ENCODE data around the gene CCDC57. TPM values are rescaled to one million over a fixed set of nuclear protein-coding genes. Genes with fewer than 3 reads are reported as not detected.

The CCDC57 gene
- total and polyA plus RNA-seq, 12 donors = 7.0 to 34.5 (median 10.7) TPM

DNA sequence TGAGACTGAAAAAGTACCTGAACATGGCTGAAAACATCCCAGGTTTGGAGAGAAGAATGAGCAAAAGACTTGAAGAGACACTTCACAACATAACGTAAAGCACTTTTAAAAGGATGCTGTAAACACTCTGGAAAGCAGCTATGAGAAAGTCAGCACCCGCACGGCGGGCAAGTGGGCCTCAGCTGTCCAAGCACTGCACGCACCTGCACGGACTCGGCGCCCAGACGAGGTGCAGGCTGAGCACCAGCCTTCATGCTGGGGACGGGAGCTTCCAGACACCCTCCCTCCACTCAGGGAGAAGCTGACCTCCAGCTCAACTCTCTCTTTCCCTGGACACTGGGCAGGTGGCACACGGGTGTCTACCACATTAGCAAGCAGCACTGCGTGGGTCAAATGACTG is 13.1 kb downstream of the CCDC57 start:
- Histone ChIP-seq H3K4me1 (peaks cover 0 to 11% (median 4%) of the 10 kb centered on the region in 9 donors), H3K36me3 (peaks cover 0 to 52% (median 10%) of the 10 kb centered on the region in 9 donors), H3K27ac (no peak overlapping the region), H3K4me3 (no peak overlapping the region), H3K27me3 (no peaks in the 10 kb centered on the region), H3K9me3 (no peaks in the 10 kb centered on the region)
- ATAC-seq (no peak), DNase-seq (no peak)
- intact Hi-C loops (cut with DNase I) = no loop called here
- TF ChIP-seq, protein P1, sequence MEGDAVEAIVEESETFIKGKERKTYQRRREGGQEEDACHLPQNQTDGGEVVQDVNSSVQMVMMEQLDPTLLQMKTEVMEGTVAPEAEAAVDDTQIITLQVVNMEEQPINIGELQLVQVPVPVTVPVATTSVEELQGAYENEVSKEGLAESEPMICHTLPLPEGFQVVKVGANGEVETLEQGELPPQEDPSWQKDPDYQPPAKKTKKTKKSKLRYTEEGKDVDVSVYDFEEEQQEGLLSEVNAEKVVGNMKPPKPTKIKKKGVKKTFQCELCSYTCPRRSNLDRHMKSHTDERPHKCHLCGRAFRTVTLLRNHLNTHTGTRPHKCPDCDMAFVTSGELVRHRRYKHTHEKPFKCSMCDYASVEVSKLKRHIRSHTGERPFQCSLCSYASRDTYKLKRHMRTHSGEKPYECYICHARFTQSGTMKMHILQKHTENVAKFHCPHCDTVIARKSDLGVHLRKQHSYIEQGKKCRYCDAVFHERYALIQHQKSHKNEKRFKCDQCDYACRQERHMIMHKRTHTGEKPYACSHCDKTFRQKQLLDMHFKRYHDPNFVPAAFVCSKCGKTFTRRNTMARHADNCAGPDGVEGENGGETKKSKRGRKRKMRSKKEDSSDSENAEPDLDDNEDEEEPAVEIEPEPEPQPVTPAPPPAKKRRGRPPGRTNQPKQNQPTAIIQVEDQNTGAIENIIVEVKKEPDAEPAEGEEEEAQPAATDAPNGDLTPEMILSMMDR (IDR thresholded peaks at IDR 0.05) = no peak
- 89 to 94% methylated on average over 12 of the region's 12 CpGs for WGBS, 2 donors

DNA sequence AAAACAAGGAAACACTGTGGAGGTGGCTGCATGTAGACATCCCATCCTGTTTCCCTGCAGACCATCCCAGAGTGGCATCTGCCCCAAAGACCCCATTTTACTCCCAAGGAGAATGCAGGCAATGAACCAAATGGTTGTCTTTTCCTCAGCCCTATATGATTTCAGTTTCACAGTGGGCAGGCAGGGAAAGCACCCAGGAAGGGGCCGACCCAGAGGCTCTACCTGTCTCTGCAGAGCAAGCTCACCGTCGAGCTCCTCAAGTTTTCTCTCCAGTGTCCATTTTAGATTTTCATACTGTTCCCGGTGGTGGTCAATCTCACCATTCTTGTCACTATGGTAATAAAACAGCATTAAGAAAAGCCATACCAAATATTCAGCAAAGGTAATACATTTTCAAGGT is 14.6 kb downstream of the CCDC57 start:
- WGBS, 2 donors = 95% methylated on average over 4 of the region's 4 CpGs
- intact Hi-C loops (cut with DNase I) = no loop called here
- H3K27me3 ChIP-seq = no peaks in the 10 kb centered on the region
- ATAC-seq = no peak
- H3K4me3 ChIP-seq = no peak overlapping the region
- peaks cover 0 to 66% (median 17%) of the 10 kb centered on the region in 9 donors for H3K36me3 ChIP-seq
- H3K27ac ChIP-seq = no peak overlapping the region
- no peaks in the 10 kb centered on the region for H3K9me3 ChIP-seq
- TF ChIP-seq, protein P1 (IDR thresholded peaks at IDR 0.05) = no peak
- peaks cover 0 to 11% (median 5%) of the 10 kb centered on the region in 9 donors for H3K4me1 ChIP-seq
- no peak for DNase-seq

DNA sequence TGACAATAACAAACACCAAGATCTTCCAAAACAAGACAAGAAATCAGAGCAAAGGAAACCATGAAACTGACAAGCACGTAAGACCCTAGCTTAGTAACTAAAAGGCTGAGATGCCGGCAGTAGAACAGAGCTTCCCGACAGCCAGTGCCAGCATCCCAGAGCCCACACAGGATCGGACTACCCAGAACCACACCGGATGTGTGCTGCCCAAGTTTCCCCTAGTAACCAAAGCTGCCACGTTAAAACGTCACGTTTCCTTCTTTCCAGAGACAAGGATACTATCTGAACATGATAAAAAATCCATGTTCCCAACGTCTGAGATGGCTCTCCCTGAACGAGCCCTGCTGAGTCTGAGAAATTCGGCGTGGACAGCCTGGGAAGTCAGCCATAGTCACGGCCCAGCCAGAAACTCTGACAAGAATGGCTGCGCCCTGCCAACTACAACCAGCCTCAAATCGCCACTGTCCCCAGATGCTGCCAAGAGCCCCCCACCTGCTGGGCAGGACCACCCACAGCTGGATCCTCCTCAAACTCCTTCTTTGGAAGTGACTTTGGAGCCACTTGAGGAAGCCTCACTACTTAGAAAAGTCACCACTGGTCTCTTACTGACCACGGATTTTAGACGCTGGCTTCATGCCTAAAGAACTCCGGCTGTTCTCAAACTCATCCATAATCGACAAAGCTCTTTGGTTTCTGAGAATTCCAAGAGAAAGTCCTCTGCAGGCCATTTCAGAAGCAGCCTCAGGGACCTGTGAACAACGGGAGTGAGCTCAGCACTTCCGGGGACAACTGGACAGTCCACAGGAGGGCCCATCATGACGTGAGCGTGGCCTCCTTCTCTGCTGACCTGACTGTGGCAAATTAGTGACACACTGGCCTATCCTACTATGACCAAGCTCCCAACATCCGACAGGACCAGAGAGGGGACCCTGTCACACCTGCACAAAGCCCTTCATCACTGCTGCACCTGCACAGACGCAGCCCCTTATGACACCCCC is 16.7 kb downstream of the CCDC57 start:
- ATAC-seq (peak; percentile 23 to 71 (median 54)), DNase-seq (no peak)
- Histone ChIP-seq H3K27me3 (no peaks in the 10 kb centered on the region), H3K4me1 (peaks cover 0 to 11% (median 5%) of the 10 kb centered on the region in 9 donors), H3K27ac (peak overlapping the region in 8 of 10 donors; percentile 5 to 53 (median 44)), H3K9me3 (no peaks in the 10 kb centered on the region), H3K4me3 (no peak overlapping the region), H3K36me3 (peaks cover 0 to 81% (median 17%) of the 10 kb centered on the region in 9 donors)
- TF ChIP-seq, protein P1 (IDR thresholded peaks at IDR 0.05) = no peak
- 71 to 72% methylated on average over 25 of the region's 25 CpGs for WGBS, 2 donors
- intact Hi-C loops (cut with DNase I) = no loop called here

DNA sequence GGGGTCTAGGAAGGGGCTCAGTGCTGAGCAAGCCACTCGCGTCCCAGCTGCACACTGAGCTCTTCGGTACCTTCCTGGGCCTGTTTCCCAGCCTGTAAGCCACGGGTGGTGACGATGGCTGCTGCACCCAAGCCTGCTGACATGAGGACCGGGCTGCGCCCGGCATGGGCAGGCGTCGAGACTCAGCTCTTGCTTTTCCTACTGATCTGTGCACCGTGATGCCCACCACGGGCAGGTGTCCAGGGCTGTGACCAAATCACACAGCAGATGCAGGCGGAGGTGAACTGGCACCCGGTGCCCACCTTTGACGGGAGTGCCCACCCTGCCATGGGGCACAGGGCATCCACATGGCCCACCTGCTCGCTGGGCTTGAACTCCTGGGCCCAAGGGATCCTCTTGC is 17.9 kb downstream of the CCDC57 start:
- TF ChIP-seq, protein P1 (IDR thresholded peaks at IDR 0.05) = no peak

More for the DNA sequence above, 17.9 kb downstream of the CCDC57 start:
- no peak overlapping the region for H3K4me3 ChIP-seq
- ATAC-seq (no peak), DNase-seq (no peak)
- H3K9me3 ChIP-seq = no peaks in the 10 kb centered on the region
- 98% methylated on average over 16 of the region's 16 CpGs for WGBS, 2 donors
- H3K27me3 ChIP-seq = no peaks in the 10 kb centered on the region
- H3K4me1 ChIP-seq = peaks cover 0 to 11% (median 5%) of the 10 kb centered on the region in 9 donors
- H3K36me3 ChIP-seq = peaks cover 0 to 76% (median 16%) of the 10 kb centered on the region in 9 donors
- intact Hi-C loops (cut with DNase I) = no loop called here
- H3K27ac ChIP-seq = no peak overlapping the region

Data from heart right ventricle (tissue), 16 donors.